Measurements from ENCODE around the gene PTPRM. TPM values are rescaled to one million over a fixed set of nuclear protein-coding genes. Genes with fewer than 3 reads are reported as not detected.

PTPRM gene
- total RNA-seq, 1 donor from 2014 or later, result 13.9 TPM

GRCh38 chr18:8341481-8342230 lies 774.5 kb downstream of the PTPRM start:
- H2AFZ ChIP-seq (replicated peaks), result no peak overlapping the region
- Mint-ChIP-seq H3K27me3 (ENCODE audit: insufficient read depth, low read depth) (no peaks in the 10 kb centered on the region), H3K36me3 (peaks cover 5% of the 10 kb centered on the region), H3K4me3 (no peak overlapping the region), H3K4me1 (peaks cover 16% of the 10 kb centered on the region), H3K27ac (no peak overlapping the region), H3K9me3 (peaks cover 2% of the 10 kb centered on the region)
- no peak overlapping the region for H3K4me3 ChIP-seq
- TF ChIP-seq EZH2phosphoT487 (IDR thresholded peaks at IDR 0.05) (no peak), CTCF (IDR thresholded peaks at IDR 0.05) (no peak), EZH2 (IDR thresholded peaks at IDR 0.05) (no peak)
- no peaks in the 10 kb centered on the region for H3K79me2 ChIP-seq (ENCODE audit: low read depth)
- H3K36me3 ChIP-seq, result no peaks in the 10 kb centered on the region
- no peaks in the 10 kb centered on the region for H3F3A ChIP-seq (ENCODE audit: low read depth)
- no peak overlapping the region for H3K4me2 ChIP-seq
- peaks cover 5% of the 10 kb centered on the region for H3K4me1 ChIP-seq
- no peaks in the 10 kb centered on the region for H3K27me3 ChIP-seq
- H3K27ac ChIP-seq, result no peak overlapping the region
- H4K20me1 ChIP-seq (ENCODE audit: low read depth), result no peaks in the 10 kb centered on the region
- no peak overlapping the region for H3K9ac ChIP-seq
- H3K9me3 ChIP-seq (ENCODE audit: low read depth), result no peaks in the 10 kb centered on the region
- no peak for DNase-seq (ENCODE audit: low spot score)

- Mint-ChIP-seq H3K27me3 (ENCODE audit: insufficient read depth, low read depth) (no peaks in the 10 kb centered on the region), H3K27ac (no peak overlapping the region), H3K4me3 (no peak overlapping the region), H3K4me1 (no peaks in the 10 kb centered on the region), H3K9me3 (peaks cover 6% of the 10 kb centered on the region), H3K36me3 (peaks cover 9% of the 10 kb centered on the region)
- H3K4me1 ChIP-seq, result no peaks in the 10 kb centered on the region
- no peaks in the 10 kb centered on the region for H3K27me3 ChIP-seq
- H3K27ac ChIP-seq, result no peak overlapping the region
- H3K4me2 ChIP-seq, result no peak overlapping the region
- H4K20me1 ChIP-seq (ENCODE audit: low read depth), result no peaks in the 10 kb centered on the region
- no peak overlapping the region for H3K9ac ChIP-seq
- no peak for DNase-seq (ENCODE audit: low spot score)
- H3K9me3 ChIP-seq (ENCODE audit: low read depth), result no peaks in the 10 kb centered on the region
- H3F3A ChIP-seq (ENCODE audit: low read depth), result no peaks in the 10 kb centered on the region
- no peaks in the 10 kb centered on the region for H3K79me2 ChIP-seq (ENCODE audit: low read depth)
- H3K4me3 ChIP-seq, result no peak overlapping the region
- no peak overlapping the region for H2AFZ ChIP-seq (replicated peaks)
- TF ChIP-seq EZH2phosphoT487 (IDR thresholded peaks at IDR 0.05), result no peak
- no peak for TF ChIP-seq CTCF (IDR thresholded peaks at IDR 0.05)
- no peak for TF ChIP-seq EZH2 (IDR thresholded peaks at IDR 0.05)
- H3K36me3 ChIP-seq, result no peaks in the 10 kb centered on the region
Observed at GRCh38 chr18:8348051-8348720, 781.1 kb downstream of the PTPRM start.

GRCh38 chr18:8349608-8350323 lies 782.6 kb downstream of the PTPRM start:
- Histone ChIP-seq H3K79me2 (ENCODE audit: low read depth) (no peaks in the 10 kb centered on the region), H3K4me3 (no peak overlapping the region), H3K4me1 (no peaks in the 10 kb centered on the region), H3K27me3 (no peaks in the 10 kb centered on the region), H4K20me1 (ENCODE audit: low read depth) (no peaks in the 10 kb centered on the region), H3F3A (ENCODE audit: low read depth) (no peaks in the 10 kb centered on the region), H3K9me3 (ENCODE audit: low read depth) (no peaks in the 10 kb centered on the region), H3K9ac (no peak overlapping the region), H2AFZ (replicated peaks) (no peak overlapping the region), H3K4me2 (no peak overlapping the region), H3K27ac (no peak overlapping the region), H3K36me3 (no peaks in the 10 kb centered on the region)
- Mint-ChIP-seq H3K27me3 (ENCODE audit: insufficient read depth, low read depth) (no peaks in the 10 kb centered on the region), H3K36me3 (peaks cover 9% of the 10 kb centered on the region), H3K4me1 (no peaks in the 10 kb centered on the region), H3K9me3 (peaks cover 6% of the 10 kb centered on the region), H3K4me3 (no peak overlapping the region), H3K27ac (no peak overlapping the region)
- DNase-seq (ENCODE audit: low spot score), result no peak
- TF ChIP-seq EZH2 (IDR thresholded peaks at IDR 0.05) (no peak), CTCF (IDR thresholded peaks at IDR 0.05) (no peak), EZH2phosphoT487 (IDR thresholded peaks at IDR 0.05) (no peak)

Measured in neural progenitor cell (in vitro differentiated cells).